ENCODE measurements around the gene CLDN19.
A peak's percentile ranks its signal among the peaks of the same experiment; 100 is the strongest.

The CLDN19 gene, protein sequence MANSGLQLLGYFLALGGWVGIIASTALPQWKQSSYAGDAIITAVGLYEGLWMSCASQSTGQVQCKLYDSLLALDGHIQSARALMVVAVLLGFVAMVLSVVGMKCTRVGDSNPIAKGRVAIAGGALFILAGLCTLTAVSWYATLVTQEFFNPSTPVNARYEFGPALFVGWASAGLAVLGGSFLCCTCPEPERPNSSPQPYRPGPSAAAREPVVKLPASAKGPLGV

DNA sequence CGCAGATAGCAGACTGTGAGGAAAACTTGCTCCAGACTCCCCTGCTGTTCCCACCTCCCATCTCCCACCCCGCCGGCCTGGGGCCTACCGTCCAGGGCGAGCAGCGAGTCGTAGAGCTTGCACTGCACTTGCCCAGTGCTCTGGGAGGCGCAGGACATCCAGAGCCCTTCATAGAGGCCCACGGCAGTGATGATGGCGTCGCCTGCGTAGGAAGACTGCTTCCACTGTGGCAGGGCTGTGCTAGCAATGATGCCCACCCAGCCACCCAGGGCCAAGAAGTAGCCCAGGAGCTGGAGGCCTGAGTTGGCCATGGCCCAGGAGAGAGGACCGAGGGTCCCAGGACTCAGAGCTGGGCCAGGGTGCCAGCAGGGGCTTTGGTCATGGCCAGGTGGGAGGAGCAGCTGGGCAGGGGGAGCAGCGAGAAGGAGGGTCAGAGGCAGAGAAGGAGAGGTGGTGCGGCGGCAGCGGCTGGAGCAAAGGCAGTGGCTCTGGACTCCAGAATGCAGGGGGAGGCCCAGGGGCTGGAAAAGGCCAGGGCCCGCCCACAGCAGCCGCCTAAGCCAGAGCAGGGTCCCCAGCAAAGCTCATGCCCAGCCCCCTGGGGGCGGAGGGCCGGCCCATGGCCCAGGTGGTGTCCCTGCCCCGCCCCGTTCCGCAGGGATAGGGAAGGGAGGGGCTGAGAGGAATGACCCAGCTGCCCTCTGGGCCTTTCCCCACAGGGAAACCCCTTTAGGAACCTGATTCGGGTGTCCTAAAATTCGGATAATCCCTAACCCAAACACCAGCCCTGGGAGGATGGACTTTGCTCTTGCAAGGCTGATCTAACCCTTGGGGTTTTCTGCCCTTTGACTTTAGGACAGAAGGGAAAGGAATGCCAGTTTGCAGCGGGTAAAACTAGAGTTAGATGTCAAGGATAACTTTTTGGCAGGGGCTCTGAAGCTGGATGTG is at the start of gene CLDN19:
CLDN19 (minus strand) TSS at position 484 of the 948 bp plus-strand sequence; CDS start at position 311, 173 bp downstream.
- no peak for DNase-seq

DNA sequence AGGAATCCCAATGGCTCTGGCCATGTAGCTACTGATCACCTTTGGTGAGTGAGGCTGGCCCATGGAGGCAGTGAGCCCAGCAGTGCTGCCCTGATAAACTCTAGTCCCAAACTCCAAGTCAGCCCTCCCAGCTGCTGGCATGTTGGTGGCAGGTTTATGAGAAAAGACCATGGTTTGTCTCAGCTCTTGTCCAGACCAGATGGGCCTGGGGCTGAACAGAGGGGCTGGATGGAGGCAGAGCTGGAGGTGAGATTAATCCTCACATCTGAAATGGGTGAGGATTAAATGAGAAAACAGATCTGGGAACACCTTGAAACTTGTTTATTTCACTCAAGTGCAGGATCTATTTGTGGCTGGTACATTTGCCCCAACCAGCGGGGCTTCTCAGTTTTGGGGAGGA is 48.0 kb upstream of the CLDN19 start:
- no peak for DNase-seq

DNA sequence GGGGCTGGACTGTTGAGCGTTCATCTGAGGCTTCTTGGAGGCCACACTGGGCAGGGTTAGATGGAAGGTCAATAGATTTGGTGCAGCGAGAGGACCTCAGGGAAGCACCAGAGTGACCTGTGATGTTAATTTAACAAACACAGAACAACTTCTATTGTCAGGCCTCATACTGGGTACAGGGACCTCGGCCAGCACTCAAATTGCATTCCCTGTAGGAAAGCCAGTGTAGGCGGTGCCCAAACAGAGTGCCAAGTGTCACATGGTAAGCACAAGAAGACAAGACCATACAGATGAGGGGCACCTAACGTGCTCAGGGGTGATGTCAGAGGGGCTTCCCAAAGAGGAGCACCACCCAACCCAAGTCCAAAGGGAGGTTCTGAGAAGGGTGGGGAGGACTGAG is 46.1 kb upstream of the CLDN19 start:
- DNase-seq, result no peak

DNA sequence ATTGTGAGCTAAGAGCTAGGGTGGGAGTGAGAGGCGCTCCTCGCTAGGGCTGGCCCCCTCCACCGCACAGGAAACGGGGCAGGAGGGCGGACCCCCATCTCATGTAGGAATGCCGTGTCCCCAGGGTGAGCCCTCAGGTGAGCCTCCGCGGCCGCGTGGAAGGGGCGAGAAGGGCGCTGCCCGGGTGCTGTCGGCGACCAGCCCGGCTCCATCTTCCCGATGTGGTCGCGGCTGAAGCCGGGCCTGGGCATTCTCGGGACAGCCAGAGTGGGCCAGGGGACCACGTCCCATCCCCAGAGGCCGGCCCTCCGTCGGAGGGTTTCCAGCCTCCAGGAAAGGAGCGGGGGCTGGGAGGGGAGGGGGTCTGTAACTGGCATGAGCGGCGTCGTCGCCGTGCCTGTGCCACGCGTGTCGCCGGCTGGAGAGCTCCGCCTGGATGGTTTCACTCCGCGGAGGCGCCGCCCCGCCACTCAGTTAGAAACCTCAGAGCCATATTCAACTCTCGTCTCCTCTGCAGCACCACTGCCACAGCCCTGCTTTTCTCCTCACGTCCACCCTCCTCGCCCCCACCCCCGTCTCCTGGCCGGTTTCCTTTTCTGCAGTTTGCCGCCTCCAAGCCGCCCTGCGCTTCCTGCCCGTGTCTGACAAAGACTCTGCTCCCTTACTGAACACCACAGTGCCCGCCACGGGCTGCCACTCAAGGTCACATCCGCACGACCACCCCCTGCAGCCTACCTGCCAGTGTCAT is 45.1 kb upstream of the CLDN19 start, which contains the start of gene TMEM269:
TMEM269 (plus strand) TSS at position 46 of the 748 bp plus-strand sequence. CDS start 4,903 bp downstream, outside the sequence.
- DNase-seq, result peak; percentile 7

DNA sequence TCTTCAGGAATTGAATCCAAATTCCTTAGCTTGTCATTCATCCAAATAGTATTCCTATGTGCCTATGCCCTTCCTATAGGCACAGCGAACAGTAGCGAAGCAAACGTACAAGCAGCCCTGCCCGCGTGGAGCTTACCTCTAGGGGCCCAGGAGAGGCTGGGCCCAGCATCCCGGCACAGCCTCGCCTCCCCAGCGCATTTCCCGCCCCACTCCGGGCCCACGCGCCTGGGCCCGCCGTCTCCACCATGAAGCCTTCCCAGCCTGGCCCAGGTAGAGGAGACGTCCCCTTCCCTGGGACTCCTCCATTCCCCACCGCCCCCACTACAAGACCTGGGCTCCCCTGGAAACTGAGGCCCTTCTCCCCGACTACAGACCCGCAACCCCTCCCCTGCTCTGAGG is 44.5 kb upstream of the CLDN19 start:
- no peak for DNase-seq

DNA sequence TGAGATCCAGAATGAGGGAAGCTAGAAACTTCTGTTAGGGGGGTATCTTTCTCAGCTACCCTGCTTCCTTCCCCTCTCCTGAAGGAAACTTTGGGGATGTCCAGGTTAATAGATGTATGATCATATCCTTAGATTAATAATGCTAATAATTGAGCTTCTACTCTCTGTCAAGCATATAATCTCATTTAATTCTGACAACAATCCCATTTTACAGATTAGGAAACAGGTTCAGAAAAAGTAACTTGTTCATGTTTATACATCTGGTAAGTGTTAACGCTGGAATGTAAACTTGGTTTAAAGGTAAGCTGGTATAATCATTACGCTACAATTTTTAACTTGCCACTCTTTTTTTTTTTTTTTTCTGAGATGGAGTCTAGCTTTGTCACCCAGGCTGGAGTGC is 43.1 kb upstream of the CLDN19 start:
- no peak for DNase-seq

DNA sequence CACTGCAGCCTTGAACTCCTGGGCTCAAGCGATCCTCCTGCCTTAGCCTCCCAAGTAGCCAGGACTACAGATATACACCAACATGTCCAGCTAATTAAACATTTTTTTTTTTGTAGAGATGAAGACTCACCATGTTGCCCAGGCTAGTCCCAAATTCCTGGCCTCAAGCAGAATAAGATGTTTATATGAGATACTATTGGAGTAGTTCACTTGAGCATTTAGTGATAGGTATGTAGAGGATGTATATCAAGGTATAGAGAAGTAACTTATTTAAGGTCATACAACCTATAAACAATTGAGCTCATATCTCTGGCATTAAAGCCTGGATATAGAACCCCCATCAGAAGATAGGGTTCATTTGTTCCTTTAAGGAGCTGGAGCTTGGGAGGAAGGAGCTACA is 40.1 kb upstream of the CLDN19 start:
- DNase-seq, result no peak

DNA sequence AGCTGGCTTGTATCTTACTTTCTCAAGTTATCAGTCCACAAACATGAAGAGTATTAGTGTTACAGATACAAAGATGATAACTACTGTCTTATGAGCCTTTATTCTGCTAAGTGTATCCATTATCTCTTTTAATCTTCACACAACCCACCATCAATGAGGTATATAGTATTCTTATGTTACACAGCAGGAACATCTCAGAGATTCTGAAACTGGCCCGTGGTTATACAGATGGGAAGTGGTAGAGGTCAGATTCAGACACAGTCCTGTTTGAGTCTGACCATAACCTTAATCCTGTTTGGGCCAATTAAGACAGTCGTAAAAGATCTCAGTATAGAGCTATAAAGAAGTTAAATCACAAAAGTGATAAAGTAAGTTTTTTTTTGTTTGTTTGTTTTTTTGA is 39.7 kb upstream of the CLDN19 start:
- no peak for DNase-seq

DNA sequence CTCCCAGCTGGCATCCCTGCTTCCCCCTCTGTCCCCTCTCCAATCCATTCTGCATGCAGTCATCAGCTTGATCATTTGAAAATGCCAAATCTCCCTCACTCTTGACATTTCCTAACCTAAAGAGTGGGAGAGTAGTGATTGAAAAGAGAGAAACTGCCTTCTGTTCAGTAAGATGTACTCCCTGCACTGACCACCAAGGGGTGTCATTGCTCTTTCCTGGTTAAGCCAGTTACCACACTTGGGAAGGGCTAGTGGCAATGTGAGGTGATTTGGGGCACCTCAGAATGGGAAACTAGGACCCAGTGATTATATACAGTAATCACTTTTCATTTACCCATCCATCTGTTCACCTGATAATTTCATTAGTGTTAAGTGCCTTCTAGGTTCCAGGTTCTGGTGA is 37.8 kb upstream of the CLDN19 start:
- peak; percentile 29 for DNase-seq

DNA sequence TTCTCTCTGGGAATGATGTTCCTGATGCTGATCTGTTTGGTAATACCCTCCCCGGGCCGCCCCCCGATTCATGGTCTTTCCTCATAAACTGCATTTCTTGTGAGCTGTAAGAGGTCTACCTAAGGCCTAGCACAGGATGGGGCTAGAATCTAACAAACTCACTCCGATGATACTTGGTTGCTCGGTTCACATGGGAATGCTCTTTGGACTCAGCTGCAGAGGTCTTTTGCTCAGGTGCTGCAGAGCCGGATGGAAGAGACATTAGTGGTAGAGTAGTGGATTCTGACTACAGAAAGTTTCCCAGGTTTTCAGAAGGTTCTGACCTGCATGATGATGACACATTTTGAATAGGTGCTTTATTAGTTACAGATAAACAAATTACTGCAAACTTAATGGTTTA is 36.5 kb upstream of the CLDN19 start:
- DNase-seq, result no peak

DNA sequence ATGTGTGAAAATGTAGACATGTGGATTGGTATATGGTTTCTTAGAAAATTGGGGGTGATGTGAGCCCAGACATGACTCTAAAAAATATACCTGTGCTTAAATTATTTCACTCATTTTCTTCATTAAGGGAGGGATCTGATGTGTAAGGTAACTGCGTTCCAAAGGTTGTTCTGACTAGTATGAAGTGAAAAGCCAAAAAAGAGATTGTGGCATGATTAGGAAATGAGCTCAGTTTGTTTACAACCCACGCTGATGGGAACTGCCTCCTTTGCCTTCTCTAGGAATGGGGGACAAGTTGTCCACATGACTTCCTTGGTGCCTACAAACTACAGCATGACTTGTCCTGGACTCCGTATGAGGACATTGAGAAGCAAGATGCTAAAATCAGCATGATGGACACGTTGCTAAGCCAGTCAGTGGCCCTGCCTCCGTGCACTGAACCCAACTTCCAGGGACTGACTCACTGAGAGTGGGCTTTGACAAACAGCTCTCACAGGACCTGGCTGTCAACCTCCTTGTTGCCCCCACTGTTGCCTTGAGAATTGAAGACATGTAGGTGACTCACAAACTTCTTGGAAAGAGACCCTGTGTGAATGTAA is 35.0 kb upstream of the CLDN19 start:
- no peak for DNase-seq

DNA sequence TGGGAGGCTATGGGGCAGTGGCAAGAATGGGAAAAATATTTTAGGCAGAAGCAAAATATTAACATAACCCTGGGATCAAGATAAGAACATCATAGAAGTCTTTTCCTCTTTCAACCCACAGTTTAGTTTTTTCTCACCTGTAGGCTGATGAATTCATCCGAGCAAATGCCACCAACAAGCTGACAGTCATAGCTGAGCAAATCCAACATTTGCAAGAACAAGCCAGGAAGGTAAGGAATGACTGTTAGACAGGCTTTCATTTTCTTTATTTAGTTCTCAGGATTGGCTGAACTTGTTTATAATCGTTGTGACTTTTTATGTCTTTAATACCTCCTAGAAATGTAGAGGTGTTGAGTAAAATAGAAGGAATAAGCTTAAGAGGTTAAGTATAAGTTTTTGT is 33.4 kb upstream of the CLDN19 start:
- DNase-seq, result no peak

DNA sequence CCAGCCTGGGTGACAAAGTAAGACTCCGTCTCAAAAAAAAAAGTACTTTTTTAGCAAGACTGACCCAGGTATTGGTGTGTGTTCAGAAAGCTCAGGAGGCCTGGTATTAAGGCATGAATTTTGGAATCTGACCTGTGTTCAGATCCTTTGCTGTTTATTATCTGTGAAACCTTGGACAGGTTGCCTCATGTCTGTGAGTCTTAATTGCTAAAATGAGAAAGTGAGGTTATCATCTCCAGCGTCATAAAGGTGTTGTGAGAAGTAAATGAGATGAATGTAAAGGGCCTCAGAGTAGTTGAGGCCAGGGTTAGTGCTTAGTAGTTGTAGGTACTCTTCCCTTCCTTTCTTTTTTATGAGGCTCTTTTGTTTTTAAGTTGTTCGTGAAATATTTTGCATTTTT is 29.8 kb upstream of the CLDN19 start:
- DNase-seq, result no peak

DNA sequence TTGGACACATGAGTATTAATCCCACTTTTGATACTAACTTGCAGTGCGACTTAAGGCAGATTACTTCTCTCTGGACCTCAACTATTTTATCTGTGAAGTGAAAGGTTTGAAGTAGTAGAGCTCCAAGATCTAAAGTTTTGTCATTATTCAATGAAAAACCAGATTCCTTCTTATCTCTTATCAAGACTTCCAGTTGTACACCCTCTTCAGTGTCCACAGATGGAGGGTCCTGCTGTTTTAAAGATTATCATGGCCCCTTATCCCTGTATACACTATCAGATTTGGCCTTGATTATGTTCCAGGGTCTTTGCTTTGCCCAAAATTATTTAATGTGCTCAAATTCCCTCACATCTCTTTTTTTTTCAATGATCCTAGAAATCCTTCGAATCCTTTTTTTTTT is 28.1 kb upstream of the CLDN19 start:
- no peak for DNase-seq

DNA sequence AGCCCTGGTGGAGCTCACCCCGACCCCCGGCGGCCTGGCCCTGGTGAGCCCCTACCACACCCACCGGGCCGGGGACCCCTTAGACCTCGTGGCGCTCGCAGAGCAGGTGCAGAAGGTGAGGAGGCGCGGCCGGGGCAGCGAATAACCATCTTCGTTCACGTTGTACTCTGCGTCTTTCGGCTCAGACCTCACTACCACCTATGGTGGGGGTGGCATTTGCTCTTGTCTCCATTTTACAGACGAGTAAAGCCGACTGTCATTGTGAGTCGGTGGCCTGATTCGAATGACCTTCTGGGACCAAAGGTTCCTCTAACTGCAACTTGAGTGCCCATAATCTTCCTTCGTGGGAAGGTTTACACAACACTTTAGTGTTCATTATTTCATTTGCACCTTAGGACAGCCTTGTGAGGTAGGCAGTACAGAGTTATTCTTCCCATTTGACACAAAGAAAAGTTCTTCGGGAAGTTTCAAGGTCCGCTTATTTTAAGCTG is 27.5 kb upstream of the CLDN19 start:
- DNase-seq, result no peak

DNA sequence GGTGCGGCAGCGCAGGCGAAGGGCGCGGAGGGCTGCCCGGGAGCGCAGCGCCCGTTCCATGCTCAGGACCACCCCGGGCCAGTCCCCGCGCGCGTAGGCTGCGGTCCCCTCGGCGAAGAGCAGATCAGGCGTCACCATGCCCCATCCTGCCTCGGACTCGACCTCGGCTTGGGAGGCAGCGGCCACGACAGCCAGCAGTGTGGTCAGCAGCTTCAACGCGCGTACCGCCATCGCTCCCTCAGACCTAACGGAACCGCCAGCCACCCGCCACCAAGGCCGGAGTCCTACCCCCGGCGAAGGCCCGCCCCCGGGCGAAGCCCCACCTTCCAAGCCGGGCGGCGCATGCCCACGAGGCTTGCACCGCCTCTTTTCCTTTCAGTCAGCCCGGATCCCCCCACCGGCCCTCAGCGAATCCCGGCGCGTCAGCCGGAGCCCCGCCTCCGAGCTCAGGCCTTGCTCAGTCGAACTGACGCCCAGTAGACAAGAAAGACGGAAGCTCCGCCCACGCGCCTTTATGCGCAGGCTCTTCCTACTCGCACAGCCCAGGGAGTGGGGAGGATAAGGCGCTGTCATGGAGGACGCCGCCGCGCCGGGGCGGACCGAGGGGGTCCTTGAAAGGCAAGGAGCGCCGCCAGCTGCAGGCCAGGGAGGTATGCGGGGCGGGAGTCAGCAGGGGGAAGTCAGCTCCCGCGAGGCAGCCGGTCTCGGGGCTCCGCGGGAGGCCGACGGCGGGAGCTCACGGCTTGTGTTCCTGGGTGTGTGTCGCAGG is 26.9 kb upstream of the CLDN19 start, which contains the start of the genes C1orf50 and P3H1:
C1orf50 (plus strand) TSS at position 509 of the 769 bp plus-strand sequence; CDS start at position 572, 63 bp downstream.
P3H1 (minus strand) TSS at position 288 of the 769 bp plus-strand sequence; CDS start at position 231, 57 bp downstream.
- peak; percentile 99 for DNase-seq

DNA sequence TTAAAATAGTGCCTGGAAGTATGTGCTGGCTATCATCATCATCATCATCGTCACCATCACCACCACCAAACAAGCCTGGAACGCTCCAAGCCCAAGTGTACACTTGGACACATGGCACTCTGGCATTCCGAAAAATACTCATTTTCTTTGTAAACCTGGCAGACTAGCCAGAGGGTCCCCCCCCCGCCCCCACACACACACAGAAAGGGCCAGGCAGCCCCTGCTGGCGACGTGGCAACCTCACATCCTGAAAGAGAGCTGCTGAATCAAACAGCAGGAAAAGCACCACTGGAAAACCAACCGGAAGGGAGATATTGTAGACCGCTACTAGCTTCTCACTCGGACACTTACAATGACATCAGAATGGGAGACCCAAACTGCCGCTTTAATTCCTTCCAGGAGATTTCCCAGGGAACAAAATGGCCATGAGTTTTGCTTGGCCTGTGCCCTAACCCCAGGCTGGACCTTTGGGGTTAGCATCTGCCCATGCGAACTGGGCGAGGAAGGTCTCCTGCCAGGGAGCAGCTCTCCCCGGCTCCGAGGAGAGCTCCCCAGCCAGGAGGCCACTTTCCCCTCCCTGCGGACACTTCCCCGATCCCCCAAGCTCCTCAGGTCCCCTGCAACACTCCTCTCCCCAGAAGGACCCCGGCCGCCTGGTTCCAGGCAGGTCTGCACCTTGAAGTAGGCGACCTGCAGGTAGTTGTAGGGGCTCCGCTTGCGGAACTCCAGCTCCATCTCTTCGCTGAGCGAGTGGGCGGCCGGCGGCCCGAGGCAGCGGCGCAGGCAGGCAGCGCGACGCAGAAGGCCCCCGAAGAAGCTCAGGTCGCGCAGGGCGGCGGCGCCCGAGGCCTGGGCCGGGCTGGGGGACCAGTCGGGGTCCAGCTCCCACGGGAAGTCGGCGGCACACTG is 26.1 kb upstream of the CLDN19 start:
- peak; percentile 84 for DNase-seq

DNA sequence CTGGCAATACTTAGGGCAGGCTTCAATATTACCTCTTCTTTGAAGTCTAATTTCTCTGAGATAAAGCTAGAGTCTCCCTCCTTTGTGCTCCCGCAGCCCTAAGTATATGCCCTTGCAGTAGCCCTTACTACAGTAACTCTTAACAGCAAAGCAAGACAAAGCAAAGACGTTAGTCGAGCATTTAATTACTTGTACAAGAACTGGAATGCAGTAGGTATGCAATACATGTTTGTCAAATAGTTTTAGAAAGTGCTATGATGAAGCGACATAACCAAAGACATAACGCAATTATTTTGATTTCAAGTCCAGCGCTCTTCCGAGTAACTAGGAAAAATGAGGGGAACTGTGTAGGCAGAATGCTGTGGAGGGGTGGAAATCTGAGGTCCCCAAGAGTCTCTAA is 25.2 kb upstream of the CLDN19 start:
- DNase-seq, result peak; percentile 30

DNA sequence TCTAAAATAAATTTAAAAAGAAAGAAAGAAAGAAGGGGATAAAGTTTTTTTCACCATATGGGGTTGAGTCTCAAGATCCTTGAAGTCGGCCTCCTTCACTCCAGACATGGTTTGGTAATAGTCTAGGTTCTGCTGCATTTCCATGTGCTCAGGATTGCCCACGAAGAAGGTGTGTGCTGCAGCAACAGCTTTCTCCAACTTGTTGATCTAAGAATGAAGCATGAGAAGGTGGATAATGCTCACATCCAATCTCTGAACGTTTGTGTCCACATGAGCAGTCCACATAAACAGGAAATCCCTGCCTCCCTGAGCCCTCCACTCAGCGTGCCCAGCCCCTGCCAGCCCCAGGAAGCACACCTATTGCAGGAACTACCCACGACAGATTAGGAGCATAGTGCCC is 22.2 kb upstream of the CLDN19 start:
- no peak for DNase-seq

DNA sequence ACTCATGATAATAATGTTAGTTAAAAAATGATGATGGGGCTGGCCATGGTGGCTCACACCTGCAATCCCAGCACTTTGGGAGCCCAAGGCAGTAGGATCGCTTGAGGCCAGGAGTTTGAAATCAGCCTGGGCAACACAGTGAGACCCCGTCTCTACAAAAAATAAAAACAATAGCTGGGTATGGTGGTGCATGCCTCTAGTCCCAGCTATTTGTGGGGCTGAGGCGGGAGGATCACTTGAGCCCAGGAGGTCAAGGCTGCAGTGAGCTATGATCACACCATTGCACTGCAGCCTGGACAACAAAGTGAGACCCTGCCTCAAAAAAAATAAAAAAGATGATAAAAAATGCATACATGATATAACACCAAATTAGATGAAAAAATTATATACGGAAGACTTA is 21.5 kb upstream of the CLDN19 start:
- no peak for DNase-seq

DNA sequence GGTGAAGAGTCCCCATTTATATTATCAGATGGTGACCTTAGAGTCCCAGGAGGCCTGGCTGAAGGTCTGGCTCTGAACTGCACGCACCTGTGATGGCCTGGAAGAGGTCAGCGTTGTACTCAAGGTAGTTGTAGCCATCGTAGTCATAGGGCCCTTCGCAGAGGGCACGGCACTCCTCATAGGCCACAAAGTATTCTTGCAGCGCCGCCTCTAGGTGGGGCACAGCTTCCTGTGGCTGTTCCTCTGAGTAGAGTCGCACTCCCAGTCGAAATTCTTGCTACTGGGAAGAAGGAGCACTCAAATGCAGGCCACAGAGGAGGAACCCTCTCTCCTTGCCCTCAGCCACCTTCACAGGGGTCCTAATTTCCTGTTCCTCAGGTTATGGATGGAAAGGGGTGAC is 19.1 kb upstream of the CLDN19 start:
- DNase-seq, result no peak

Measured in fibroblast of skin of right quadriceps (primary cell).